RWPE1 (cell line): Measurements from ENCODE around the gene AGAP5.
A peak's percentile ranks its signal among the peaks of the same experiment; 100 is the strongest.

Source experiments
- CTCF ChIA-PET: fragments of 350-600 bp; sonication (Branson Sonifier 250); formaldehyde crosslinking; extraction: SDS; loops from one replicate; lab custom pipeline; 2021; lab: Yijun Ruan, JAX
- POLR2A ChIA-PET: fragments of 400-600 bp; formaldehyde crosslinking; extraction: SDS; loops from one replicate; lab custom pipeline; 2020; ENCODE audit warnings: antibody characterized with exemption; ENCODE audit not compliant: low non-redundant PET; lab: Yijun Ruan, JAX
- DNase-seq: peaks from one replicate; pipeline ENCODE4 v3.0.0; 2012; ENCODE audit warnings: low spot score
- H3K27ac ChIP-seq: fragments of 450-650 bp; 2 replicates; pipeline ENCODE4 v1.5.1; 2017
- TF ChIP-seq, protein P1 (sequence below): fragments of 450-650 bp; conservative IDR thresholded peaks from 2 replicates; pipeline ENCODE4 v1.5.1; 2017; ENCODE audit warnings: low read depth, mild to moderate bottlenecking

The AGAP5 gene

GRCh38 chr10:73635781-73636180 lies 62.1 kb downstream of the AGAP5 start:
- no peak for DNase-seq
- H3K27ac ChIP-seq = no peak overlapping the region
- ChIA-PET POLR2A (no interaction called here), CTCF (interaction anchor here (0.6 kb wide), 2 partner anchors 36 to 1248 kb away, joined by 3 read pairs; no protein-coding TSS in a partner anchor)
- TF ChIP-seq, protein P1, sequence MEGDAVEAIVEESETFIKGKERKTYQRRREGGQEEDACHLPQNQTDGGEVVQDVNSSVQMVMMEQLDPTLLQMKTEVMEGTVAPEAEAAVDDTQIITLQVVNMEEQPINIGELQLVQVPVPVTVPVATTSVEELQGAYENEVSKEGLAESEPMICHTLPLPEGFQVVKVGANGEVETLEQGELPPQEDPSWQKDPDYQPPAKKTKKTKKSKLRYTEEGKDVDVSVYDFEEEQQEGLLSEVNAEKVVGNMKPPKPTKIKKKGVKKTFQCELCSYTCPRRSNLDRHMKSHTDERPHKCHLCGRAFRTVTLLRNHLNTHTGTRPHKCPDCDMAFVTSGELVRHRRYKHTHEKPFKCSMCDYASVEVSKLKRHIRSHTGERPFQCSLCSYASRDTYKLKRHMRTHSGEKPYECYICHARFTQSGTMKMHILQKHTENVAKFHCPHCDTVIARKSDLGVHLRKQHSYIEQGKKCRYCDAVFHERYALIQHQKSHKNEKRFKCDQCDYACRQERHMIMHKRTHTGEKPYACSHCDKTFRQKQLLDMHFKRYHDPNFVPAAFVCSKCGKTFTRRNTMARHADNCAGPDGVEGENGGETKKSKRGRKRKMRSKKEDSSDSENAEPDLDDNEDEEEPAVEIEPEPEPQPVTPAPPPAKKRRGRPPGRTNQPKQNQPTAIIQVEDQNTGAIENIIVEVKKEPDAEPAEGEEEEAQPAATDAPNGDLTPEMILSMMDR = no peak

DNA sequence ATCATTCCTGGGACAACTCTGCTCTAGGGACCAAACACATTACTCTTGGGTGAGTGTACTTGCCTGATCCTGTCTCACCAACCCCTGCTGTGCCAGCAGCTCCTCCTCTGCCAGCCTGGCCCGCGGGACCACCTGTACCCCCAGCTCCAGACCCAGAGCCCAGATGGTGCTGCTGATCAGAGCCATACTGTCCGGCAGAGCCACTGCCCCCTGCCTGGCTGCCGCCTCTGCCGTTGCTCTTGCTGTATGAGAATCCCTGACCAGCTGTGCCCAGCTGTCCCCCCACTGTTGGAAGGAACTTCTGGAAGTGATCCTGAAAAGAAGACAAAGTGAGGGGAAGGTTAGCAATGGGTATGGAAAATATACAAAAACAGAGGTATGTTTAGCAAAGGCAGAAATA lies 63.5 kb downstream of the AGAP5 start:
- TF ChIP-seq, protein P1 = no peak
- POLR2A ChIA-PET = no interaction called here
- CTCF ChIA-PET = interaction anchor here (0.9 kb wide), 1 partner anchor 9 kb away, joined by 5 read pairs; no protein-coding TSS in a partner anchor
- H3K27ac ChIP-seq = no peak overlapping the region
- no peak for DNase-seq

DNA sequence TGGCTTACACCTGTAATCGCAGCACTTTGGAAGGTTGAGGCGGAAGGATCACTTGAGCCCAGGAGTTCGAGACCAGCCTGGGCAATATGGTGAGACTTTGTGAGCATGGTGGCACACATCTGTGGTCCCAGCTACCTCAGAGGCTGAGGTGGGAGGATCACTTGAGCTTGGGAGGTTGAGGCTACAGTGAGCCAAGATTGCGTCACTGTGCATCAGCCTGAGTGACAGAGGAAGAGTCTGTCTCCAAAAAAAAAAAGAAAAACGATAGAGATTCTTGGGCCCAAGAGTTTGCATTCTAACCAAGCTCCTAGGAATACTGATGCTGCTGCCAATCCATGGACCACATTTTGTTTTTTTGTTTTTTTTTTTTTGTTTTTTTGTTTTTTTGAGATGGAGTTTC lies 68.7 kb downstream of the AGAP5 start:
- TF ChIP-seq, protein P1 = no peak
- ChIA-PET CTCF (interaction anchor here (0.6 kb wide), 1 partner anchor 206 kb away, joined by 5 read pairs; no protein-coding TSS in a partner anchor), POLR2A (interaction anchor here (0.6 kb wide), 2 partner anchors 27 to 197 kb away, joined by 3 read pairs; no protein-coding TSS in a partner anchor)
- H3K27ac ChIP-seq = no peak overlapping the region
- no peak for DNase-seq

GRCh38 chr10:73628405-73628804 lies 69.5 kb downstream of the AGAP5 start:
- 0 out of 2 replicates have a peak overlapping the region, but pooled peaks have one; percentile 37 for H3K27ac ChIP-seq
- TF ChIP-seq, protein P1 = no peak
- ChIA-PET POLR2A (interaction anchor here (0.6 kb wide), 1 partner anchor 242 kb away, joined by 4 read pairs; no protein-coding TSS in a partner anchor), CTCF (no interaction called here)
- DNase-seq = no peak

DNA sequence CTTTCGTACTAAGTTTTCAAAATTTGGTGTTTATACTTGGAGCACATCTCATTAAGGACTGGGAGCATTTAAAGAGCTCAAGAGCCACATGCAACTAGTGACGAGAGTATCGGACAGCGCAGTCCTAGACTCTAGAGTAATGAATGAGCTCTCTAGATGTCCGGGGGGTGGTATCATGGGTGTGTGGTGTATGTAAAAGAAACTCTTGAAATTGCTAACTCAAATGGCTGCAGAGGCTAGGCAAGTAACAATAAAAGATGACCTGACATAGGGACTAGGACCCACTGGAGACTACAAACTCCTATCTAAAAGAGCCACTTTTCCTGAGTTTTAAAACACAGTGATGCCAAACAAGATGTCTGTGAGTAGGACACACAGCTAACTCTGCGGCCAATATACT lies 70.6 kb downstream of the AGAP5 start:
- CTCF ChIA-PET = interaction anchor here (0.6 kb wide), 1 partner anchor 97 kb away, joined by 3 read pairs; no protein-coding TSS in a partner anchor
- no peak for DNase-seq
- POLR2A ChIA-PET = interaction anchor here (0.6 kb wide), 1 partner anchor 23 kb away, joined by 3 read pairs; no protein-coding TSS in a partner anchor
- H3K27ac ChIP-seq = no peak overlapping the region
- TF ChIP-seq, protein P1 = no peak

GRCh38 chr10:73625884-73626752 lies 71.8 kb downstream of the AGAP5 start:
- POLR2A ChIA-PET = interaction anchor here (0.5 kb wide), 1 partner anchor 26 kb away, joined by 7 read pairs; no protein-coding TSS in a partner anchor
- DNase-seq = peak; percentile 98
- TF ChIP-seq, protein P1 = no peak
- CTCF ChIA-PET = no interaction called here
- peak overlapping the region; percentile 80 for H3K27ac ChIP-seq
